GM21360 (cell line): ENCODE measurements around the gene ZNF318.

Source experiments
- ATAC-seq: cut with Tn5 transposase; IDR thresholded peaks from one replicate; pipeline ENCODE4 v1.9.1; 2021; ENCODE audit warnings: mild to moderate bottlenecking, moderate library complexity; ENCODE audit not compliant: unreplicated experiment

Gene ZNF318

GRCh38 chr6:43287717-43288679 is 81.4 kb downstream of the ZNF318 start:
- no peak for ATAC-seq

- no peak for ATAC-seq
These were observed 82.3 kb downstream of the ZNF318 start for GRCh38 chr6:43286980-43287716.

- ATAC-seq, result no peak
These were observed 82.9 kb downstream of the ZNF318 start for GRCh38 chr6:43286456-43286979.
